B cell (primary cell): ENCODE measurements around the gene CDH12. TPM values are rescaled to one million over a fixed set of nuclear protein-coding genes. Genes with fewer than 3 reads are reported as not detected.

ENCODE experiments used
- ATAC-seq: fragments of 200-7000 bp; cut with Tn5 transposase; one replicate; pipeline ENCODE4 v1.10.0; 2021; ENCODE audit warnings: low read depth, mild to moderate bottlenecking, moderate number of reproducible peaks, moderate library complexity
- CTCF ChIA-PET: fragments of 350-600 bp; sonication (Branson Sonifier 250); formaldehyde crosslinking; loops from one replicate; lab custom pipeline; 2021; ENCODE audit warnings: antibody characterized with exemption, inconsistent platforms; lab: Charles Lee
- POLR2A ChIA-PET: fragments of 350-600 bp; sonication (Branson Sonifier 250); formaldehyde crosslinking; loops from one replicate; lab custom pipeline; 2021; ENCODE audit warnings: antibody characterized with exemption; lab: Charles Lee
- DNase-seq: peaks from one replicate; pipeline ENCODE4 v3.0.0; 2013
- H2AFZ ChIP-seq: 2 replicates; pipeline ENCODE4 v1.6.1; 2012; ENCODE audit warnings: mild to moderate bottlenecking, low read depth, low read length; ENCODE audit not compliant: insufficient read depth, poor library complexity, severe bottlenecking
- H3K27ac ChIP-seq, 2 donors: 1 replicate in 1 of 2; 2 replicates in 1 of 2; pipeline ENCODE4 v1.5.1; 2012 to 2013; ENCODE audit warnings: low read length in 2 of 2, mild to moderate bottlenecking in 2 of 2, moderate library complexity in 1 of 2
- H3K27me3 ChIP-seq, 4 experiments: fragments of 200-600 bp in 1 of 4; sonication (generic) in 1 of 4; replicated peaks in 1 of 4; 1 replicate in 2 of 4; 2 replicates in 2 of 4; pipeline versions ENCODE4 v1.6.1 to v1.7.0; 2013 to 2016; ENCODE audit warnings: low read length in 3 of 4, mild to moderate bottlenecking in 2 of 4, mixed read lengths in 1 of 4, moderate library complexity in 1 of 4; ENCODE audit not compliant: insufficient read depth in 4 of 4, control insufficient read depth in 3 of 4; ENCODE audit errors: control extremely low read depth in 1 of 4
- H3K36me3 ChIP-seq, 2 experiments: replicated peaks in 1 of 2; 1 replicate in 1 of 2; 2 replicates in 1 of 2; pipeline versions ENCODE4 v1.6.1 to v1.7.1; 2013; ENCODE audit warnings: low read length in 1 of 2; ENCODE audit not compliant: insufficient read depth in 2 of 2, control insufficient read depth in 1 of 2; ENCODE audit errors: control extremely low read depth in 1 of 2, extremely low read depth in 1 of 2
- H3K4me1 ChIP-seq, 2 donors: fragments of 200-600 bp in 1 of 2; sonication (generic) in 1 of 2; 1 replicate in 1 of 2; 2 replicates in 1 of 2; pipeline versions ENCODE4 v1.5.1 to v1.6.1; 2013 to 2017; ENCODE audit warnings: low read length in 2 of 2; ENCODE audit not compliant: control insufficient read depth in 2 of 2, insufficient read depth in 2 of 2
- H3K4me2 ChIP-seq: replicated peaks from 2 replicates; pipeline ENCODE3; 2012; ENCODE audit warnings: mild to moderate bottlenecking, low read depth, low read length; ENCODE audit not compliant: poor library complexity, severe bottlenecking
- H3K4me3 ChIP-seq, 5 experiments: fragments of 200-600 bp in 1 of 5; sonication (generic) in 1 of 5; 1 replicate in 3 of 5; 2 replicates in 2 of 5; pipeline versions ENCODE4 v1.5.1 to v1.7.0; 2011 to 2016; ENCODE audit warnings: low read length in 4 of 5, mild to moderate bottlenecking in 4 of 5, low read depth in 2 of 5, control low read depth in 1 of 5, moderate library complexity in 1 of 5; ENCODE audit not compliant: insufficient read depth in 1 of 5; ENCODE audit errors: control extremely low read depth in 1 of 5, extremely low read depth in 1 of 5
- H3K79me2 ChIP-seq: fragments of 200-600 bp; sonication (generic); one replicate; pipeline ENCODE4 v1.6.0; 2016; ENCODE audit warnings: low read length; ENCODE audit not compliant: control insufficient read depth, insufficient read depth
- H3K9ac ChIP-seq: fragments of 200-600 bp; sonication (generic); 2 replicates; pipeline ENCODE4 v1.6.1; 2017; ENCODE audit warnings: mild to moderate bottlenecking, low read length, moderate library complexity
- H3K9me3 ChIP-seq, 3 donors: one replicate each; pipeline versions ENCODE4 v1.6.1 to v1.7.1; 2013; ENCODE audit warnings: low read length in 2 of 3; ENCODE audit not compliant: control insufficient read depth in 2 of 3, insufficient read depth in 1 of 3; ENCODE audit errors: control extremely low read depth in 1 of 3
- H4K20me1 ChIP-seq: 2 replicates; pipeline ENCODE4 v1.6.0; 2012; ENCODE audit warnings: mild to moderate bottlenecking, low read length; ENCODE audit not compliant: insufficient read depth, control insufficient read depth, poor library complexity, severe bottlenecking
- H3K27ac Mint-ChIP-seq: one replicate; pipeline ENCODE4 v1.8.0; 2021; ENCODE audit warnings: mixed read lengths
- H3K27me3 Mint-ChIP-seq: one replicate; pipeline ENCODE4 v1.8.0; 2021; ENCODE audit warnings: mixed read lengths
- H3K4me1 Mint-ChIP-seq: one replicate; pipeline ENCODE4 v1.8.0; 2021; ENCODE audit warnings: mixed read lengths
- H3K4me3 Mint-ChIP-seq: one replicate; pipeline ENCODE4 v1.8.0; 2021; ENCODE audit warnings: mixed read lengths
- H3K9me3 Mint-ChIP-seq: one replicate; pipeline ENCODE4 v1.8.0; 2022; ENCODE audit warnings: mixed read lengths; ENCODE audit not compliant: insufficient read depth
- EZH2 ChIP-seq: IDR thresholded peaks from 2 replicates; pipeline ENCODE4 v1.6.1; 2012; ENCODE audit warnings: borderline replicate concordance, low read depth, mild to moderate bottlenecking, moderate library complexity, low read length; ENCODE audit not compliant: insufficient read depth, poor library complexity, severe bottlenecking
- WGBS: methylation state at CpG from one replicate; pipeline ENCODE4 v1.1.5; 2013; ENCODE audit warnings: missing lambda C conversion rate; ENCODE audit not compliant: insufficient coverage; 5-methylcytosine and 5-hydroxymethylcytosine counted together
- intact Hi-C: fragments of 100-400 bp; cut with micrococcal nuclease; formaldehyde crosslinking; loops from one replicate; pipeline ENCODE4 v1.10.0; 2022
- polyA plus RNA-seq: library from polyadenylated mRNA; depleted of rRNA; stranded (reverse); fragments of >200 nt; gene quantifications from 2 replicates; pipeline ENCODE4 v1.2.3, GENCODE V29; 2012
- total RNA-seq, 2 donors: library from RNA; stranded (reverse); fragments of 120-200 nt in 1 of 2; gene quantifications; 1 replicate in 1 of 2; 2 replicates in 1 of 2; pipeline versions ENCODE4 v1.2.3 to v1.2.4, GENCODE V29; 2013 to 2022
- TF ChIP-seq, protein P1 (sequence below): fragments of 200-600 bp; IDR thresholded peaks from one replicate; pipeline ENCODE4 v1.8.0; 2022; ENCODE audit warnings: antibody characterized with exemption, mild to moderate bottlenecking

Gene CDH12
- total and polyA plus RNA-seq, 2 donors (not counting 1 experiment from before 2014, with no cell fraction given) = not detected

- Histone ChIP-seq H3K9ac (no peak overlapping the region), H4K20me1 (no peaks in the 10 kb centered on the region), H3K4me3 (no peak overlapping the region), H3K27me3 (no peaks in the 10 kb centered on the region), H3K79me2 (no peaks in the 10 kb centered on the region), H3K4me2 (no peak overlapping the region), H2AFZ (no peak overlapping the region), H3K4me1 (no peaks in the 10 kb centered on the region), H3K36me3 (no peaks in the 10 kb centered on the region), H3K27ac (no peak overlapping the region), H3K9me3 (no peaks in the 10 kb centered on the region)
- POLR2A ChIA-PET = no interaction called here
- H3K27ac Mint-ChIP-seq = no peak overlapping the region
- no peaks in the 10 kb centered on the region for H3K27me3 Mint-ChIP-seq
- CTCF ChIA-PET = no interaction called here
- intact Hi-C loops = no loop called here
- 8% methylated on average over 1 of the region's 2 CpGs for WGBS
- no peaks in the 10 kb centered on the region for H3K9me3 Mint-ChIP-seq
- H3K4me3 Mint-ChIP-seq = no peak overlapping the region
- DNase-seq = no peak
- TF ChIP-seq, protein P1, sequence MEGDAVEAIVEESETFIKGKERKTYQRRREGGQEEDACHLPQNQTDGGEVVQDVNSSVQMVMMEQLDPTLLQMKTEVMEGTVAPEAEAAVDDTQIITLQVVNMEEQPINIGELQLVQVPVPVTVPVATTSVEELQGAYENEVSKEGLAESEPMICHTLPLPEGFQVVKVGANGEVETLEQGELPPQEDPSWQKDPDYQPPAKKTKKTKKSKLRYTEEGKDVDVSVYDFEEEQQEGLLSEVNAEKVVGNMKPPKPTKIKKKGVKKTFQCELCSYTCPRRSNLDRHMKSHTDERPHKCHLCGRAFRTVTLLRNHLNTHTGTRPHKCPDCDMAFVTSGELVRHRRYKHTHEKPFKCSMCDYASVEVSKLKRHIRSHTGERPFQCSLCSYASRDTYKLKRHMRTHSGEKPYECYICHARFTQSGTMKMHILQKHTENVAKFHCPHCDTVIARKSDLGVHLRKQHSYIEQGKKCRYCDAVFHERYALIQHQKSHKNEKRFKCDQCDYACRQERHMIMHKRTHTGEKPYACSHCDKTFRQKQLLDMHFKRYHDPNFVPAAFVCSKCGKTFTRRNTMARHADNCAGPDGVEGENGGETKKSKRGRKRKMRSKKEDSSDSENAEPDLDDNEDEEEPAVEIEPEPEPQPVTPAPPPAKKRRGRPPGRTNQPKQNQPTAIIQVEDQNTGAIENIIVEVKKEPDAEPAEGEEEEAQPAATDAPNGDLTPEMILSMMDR = no peak
- TF ChIP-seq EZH2 = no peak
- ATAC-seq = no peak
- H3K4me1 Mint-ChIP-seq = no peaks in the 10 kb centered on the region
Observed at GRCh38 chr5:21847300-21847699, 1005.8 kb downstream of the CDH12 start.

DNA sequence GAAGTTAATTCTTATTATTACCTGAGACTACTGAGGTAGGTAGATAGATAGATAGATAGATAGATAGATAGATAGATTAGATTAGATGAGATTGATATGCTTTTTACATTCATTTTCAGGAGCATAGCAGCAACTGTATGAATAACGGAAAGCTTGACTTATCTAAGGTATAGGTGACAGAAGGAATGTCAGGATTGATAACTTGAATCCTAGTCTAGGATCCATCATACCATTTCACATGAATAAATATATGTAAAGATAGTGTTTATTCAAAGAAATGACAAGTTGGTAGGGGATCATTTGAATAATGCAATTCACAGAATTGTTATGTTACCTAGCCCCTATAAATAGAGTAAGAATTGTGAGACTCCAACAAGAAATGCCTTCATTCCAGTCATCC is 1008.2 kb downstream of the CDH12 start:
- H3K4me3 Mint-ChIP-seq = no peak overlapping the region
- intact Hi-C loops = no loop called here
- Histone ChIP-seq H2AFZ (no peak overlapping the region), H3K4me2 (no peak overlapping the region), H3K27me3 (no peaks in the 10 kb centered on the region), H3K79me2 (no peaks in the 10 kb centered on the region), H3K4me3 (no peak overlapping the region), H3K9ac (no peak overlapping the region), H4K20me1 (no peaks in the 10 kb centered on the region), H3K4me1 (no peaks in the 10 kb centered on the region), H3K27ac (no peak overlapping the region), H3K9me3 (no peaks in the 10 kb centered on the region), H3K36me3 (no peaks in the 10 kb centered on the region)
- no peaks in the 10 kb centered on the region for H3K9me3 Mint-ChIP-seq
- TF ChIP-seq, protein P1 = no peak
- no peak for TF ChIP-seq EZH2
- WGBS = no CpG with 5 or more reads among the region's 1 CpG
- CTCF ChIA-PET = no interaction called here
- no peaks in the 10 kb centered on the region for H3K27me3 Mint-ChIP-seq
- no peaks in the 10 kb centered on the region for H3K4me1 Mint-ChIP-seq
- POLR2A ChIA-PET = no interaction called here
- no peak for ATAC-seq
- DNase-seq = no peak
- H3K27ac Mint-ChIP-seq = no peak overlapping the region
